COLO829 (cell line): ENCODE data around the gene AAK1.

ENCODE experiments used
- DNase-seq: peaks from one replicate; pipeline ENCODE4 v3.0.0; 2012; ENCODE audit warnings: low spot score

Gene AAK1

DNA sequence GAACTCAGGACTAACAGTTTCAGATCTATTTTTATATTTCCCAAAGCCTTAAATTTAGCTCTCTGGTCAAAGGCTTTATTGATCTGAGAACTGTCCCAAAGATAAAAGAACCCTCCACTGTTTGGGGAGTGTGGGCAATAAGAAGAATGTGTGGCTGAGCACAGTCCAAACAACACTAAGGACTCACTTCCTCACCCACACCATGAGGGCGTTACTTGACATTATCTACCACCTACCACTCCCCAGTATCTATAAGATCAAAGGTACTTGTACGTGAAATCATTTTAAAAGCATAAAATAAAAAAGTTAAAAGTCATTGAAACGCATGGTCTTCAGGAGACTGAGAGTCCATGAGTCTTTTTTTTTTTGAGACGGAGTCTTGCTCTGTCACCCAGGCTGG, 151.7 kb downstream of the AAK1 start:
- DNase-seq: no peak

DNA sequence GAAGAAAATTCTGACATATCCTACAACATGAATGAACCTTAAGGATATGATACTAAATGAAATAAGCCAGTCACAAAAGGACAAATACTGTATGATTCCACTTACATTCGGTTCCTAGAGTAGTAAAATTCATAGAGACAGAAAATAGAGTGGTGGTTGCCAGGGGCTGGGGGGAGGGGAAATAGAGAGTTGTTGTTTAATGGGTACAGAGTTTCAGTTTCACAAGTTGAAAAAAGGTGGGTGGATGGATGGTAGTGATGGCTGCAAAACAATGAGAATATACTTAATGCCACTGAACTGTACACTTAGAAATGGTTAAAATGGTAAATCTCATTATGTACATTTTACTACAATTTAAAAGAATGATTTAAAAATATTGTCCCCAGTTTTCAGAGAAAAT, 153.1 kb downstream of the AAK1 start:
- no peak for DNase-seq

DNA sequence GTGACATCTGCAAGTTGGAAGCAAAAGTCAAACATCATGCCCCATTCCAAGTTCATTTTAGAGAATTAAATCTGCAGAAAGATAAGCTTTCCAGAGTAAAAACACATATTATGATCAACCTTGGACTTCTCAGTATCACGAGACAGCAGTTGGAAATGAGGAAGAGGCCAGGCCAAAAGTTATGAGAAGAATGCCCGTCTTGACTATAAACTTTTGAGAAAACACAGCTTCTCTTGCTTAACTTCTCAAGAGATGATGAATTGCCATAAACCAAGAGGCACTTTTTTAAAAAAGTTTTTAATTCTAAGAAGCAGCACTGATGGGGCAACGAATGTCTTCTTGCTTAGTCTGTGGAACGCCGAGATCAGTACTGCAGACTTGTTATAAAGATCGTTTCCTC, 153.7 kb downstream of the AAK1 start:
- DNase-seq: no peak

DNA sequence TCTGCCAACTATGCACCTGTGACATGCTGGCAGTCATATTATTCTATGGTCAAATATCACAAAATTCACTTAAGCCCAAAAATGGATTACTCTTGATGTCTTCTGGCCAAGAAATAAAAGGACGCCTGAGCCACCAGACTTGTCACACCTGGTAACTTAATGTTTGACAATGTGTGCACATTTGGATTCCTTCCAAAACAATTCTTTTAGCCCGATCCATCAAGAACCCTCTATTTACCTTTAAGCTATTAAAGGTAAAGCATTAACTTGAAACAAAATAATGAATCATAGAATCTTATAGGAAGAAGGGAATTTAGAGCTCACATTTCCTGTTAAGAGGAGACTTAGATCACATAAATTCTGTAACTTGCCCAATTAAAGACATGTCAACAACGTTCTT, 159.8 kb downstream of the AAK1 start:
- no peak for DNase-seq

DNA sequence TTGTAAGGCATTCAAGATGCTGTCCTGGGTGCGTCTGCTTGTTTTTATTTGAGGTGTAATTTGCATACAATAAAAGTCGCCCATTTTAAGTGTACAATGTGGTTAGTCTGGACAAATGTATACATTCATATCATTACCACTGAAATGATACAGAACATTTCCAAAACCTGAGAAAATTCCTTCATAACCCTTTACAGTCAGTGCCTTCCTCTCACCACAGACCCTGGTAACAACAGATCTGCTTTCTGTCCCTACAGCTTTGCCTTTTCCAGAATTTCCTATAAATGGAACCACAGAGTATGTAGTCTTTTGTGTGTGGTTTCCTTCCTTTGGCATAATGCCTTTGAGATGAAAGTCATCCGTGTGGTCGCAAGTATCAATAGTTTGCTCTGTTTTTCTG, 160.5 kb downstream of the AAK1 start:
- DNase-seq: peak; percentile 15

DNA sequence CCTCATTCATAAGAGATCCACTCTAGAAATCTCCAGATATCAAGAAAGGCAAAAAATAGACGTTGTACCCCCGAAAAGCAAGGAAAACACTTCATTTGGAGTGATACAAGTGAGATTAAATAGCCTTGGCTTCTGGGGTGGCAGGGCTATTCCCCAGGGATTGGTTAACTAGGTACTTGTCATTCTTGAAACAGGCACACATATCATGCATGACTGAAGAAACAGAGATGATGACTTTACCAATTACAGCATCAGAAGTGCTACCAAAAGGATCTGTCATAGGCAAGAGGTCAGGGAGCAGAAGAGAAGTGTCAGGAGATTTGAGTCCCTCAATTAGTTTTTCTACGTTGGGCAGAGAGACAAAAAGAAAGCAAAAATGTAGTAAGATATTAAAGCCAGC, 161.1 kb downstream of the AAK1 start:
- DNase-seq: no peak

DNA sequence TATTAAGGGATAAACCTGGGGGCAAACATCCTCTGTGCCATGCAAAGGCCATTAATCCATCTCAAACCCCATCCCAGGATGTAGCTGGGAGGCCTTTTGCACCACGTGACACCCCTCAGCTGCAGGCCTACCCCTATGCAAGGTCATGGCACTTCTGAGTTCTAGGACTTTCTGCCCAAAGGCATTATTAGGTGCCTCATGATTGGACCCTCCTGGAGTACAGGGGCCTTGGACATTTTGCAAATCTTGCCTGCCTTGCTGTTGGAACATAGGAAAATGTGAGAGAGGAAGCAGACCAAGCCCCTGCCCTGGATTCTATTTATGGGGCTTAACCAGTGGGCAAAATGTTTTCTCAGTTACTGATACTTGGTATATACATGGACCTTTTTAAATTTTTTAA, 162.1 kb downstream of the AAK1 start:
- no peak for DNase-seq

DNA sequence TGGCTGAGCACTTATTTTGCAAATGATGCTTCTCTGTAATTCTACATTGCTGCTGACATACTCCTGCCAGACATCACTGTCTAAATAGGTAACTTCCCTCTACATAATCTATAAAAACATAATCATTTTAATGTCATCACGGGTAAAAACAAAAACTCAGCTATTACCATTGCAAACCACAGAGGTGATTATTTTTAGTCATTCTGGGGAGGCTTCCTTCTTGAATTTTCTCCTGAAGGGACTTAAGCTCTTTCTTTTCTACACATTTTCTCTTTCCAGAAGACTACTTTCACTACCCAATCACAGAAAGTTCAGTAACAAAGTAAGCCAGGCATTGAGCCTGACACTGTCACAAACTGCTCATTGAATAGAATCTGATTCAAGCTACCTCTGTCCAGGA, 165.9 kb downstream of the AAK1 start:
- DNase-seq: no peak

DNA sequence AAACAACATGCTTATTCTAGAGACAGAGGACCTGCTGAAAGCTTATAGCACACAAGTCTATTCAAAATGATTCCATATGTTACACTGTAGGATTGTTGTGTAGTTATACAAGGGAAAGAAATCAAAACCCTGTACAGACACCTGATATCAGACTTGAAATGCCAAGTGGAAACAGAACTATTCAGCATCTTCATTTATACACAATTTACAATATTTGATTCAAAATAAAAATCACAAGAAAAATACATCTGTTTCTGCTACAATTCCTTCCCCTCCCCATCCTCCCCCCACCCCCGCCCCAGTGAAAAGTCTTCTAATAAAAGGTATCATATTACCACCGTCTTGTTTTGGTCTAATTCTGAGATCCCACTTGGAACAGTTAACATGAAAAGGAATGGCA, 168.9 kb downstream of the AAK1 start:
- DNase-seq: no peak

DNA sequence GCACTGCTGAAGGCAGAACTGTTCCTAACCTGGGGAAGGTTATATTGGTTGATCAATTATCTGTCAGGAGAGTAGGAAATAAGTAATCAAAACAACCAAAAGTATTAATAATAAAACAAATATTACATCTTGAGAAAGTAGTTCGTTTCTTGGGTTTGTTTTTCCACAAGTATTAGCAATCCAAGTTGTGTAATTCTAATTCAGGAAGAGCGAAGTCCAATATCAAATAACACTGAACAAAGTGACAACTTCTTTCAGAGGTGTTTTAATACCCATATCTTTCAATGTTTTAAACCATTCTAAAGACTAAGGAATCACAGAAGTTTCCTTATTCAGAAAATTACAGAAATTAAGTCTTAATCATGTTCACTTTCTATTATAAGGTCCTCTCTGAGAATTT, 171.7 kb downstream of the AAK1 start:
- no peak for DNase-seq

DNA sequence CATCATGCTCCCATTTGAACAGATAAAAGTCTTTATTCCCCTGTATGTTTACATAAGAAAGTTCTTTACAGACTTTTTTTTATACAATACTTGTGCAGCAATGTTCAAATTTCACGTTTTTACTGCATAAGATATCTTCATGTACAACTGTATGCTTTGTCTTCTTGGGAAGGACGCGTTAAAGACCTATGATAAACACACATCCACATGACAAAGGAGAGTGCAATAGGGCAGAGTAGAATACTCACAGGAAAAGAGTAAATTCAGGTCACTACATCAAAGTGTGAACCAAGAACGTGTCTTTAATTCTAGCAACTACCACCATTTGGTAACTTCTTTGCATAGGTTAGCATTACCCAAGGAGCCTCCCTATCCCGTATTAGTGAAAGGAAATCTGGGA, 172.6 kb downstream of the AAK1 start:
- DNase-seq: no peak

DNA sequence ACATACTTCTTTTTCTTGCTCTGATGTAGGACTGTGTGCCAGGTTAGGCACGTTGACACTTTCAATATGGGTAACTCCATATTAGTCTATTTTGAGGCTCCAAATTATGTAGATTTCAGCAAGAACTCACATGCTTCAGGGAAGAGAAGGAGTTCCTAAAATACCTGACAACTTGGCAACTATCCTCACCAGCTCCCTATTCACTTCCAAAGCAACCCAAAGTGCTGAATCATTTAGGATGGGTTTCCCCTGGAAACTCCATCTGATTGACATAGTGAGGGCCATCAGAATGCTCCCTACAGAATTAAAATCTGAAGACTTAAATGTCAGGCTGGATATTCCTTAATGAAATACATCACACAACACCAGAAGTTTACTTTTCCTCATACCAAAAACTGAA, 173.8 kb downstream of the AAK1 start:
- no peak for DNase-seq

DNA sequence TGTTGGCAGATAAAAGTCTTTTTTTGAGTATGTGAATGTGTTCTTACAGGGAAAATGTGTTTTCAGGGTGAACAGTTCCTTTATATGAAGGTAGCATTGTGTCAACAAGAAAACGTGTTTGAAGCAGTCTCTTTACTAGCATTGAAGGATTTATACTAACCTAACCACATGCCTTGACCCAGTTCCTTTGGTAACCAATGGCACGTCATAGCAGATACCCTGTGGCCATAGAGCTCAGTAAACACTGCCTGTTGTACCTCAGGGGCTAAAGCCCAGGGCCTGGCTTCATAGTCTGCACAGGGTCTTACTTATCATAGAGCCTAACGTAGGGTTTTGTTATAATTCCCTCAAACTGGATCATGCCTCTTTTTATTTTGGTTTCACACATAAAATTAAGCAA, 174.2 kb downstream of the AAK1 start:
- no peak for DNase-seq

DNA sequence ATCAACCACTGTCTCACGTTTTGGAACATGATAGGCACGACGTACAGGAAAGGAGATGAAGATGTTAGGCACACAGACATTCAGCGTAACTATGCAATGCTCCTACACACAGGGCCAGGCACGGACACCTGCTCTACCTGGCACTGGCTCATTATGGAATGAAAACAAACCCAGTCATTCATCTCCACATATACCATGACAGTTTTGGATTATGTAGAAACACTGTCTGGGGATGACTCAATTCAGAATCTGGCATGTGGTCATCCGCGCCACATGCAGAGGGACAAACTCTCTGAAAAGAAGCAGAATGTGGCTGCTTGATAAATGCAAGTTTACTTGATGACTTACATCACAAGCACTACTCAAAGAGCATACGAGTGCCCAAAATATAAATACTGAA, 176.8 kb downstream of the AAK1 start:
- DNase-seq: no peak

DNA sequence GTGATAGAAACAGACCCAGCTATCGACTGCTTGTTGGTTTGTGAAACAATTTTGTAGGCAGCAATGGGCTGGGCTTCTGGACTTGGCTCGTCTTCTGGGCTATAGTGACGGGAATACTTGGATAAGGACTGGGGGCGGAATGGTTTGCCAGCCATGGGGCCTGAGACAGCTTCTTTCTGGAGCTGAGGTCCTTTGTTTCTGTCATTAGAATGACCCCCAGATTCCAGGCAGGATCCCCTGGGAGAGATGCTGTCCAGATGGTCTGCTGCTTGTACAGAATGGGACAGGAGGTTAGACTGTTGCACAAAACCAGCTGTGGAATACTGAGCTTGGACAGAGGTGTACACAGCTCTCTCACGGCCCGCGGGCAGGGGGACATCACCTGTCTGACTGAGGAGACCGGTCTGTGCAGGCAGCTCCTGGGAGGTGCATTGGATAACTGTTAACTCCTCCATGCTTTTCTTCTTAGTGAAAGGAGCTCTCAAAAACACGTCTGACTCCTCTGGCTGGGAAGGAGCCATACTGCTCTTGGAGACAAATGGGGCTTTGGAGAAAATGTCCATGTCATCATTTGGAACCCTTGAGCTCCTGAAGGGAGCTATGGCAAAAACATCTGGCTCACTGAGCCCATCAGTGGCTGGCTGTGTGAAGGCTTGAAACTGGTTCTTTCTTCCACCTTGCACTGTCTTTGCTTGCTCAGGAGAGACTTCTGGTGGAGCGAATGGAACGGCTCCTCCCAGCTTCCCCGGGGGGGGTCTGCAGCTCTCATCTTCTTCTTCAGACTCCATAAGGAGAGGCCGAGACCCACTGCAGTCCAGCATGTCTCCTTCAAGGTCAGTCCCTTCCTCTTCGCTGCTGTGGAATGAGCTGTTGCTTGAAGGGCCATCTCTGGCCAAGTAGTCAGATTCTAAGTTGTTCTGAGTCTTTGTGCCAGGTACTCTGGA, 177.8 kb downstream of the AAK1 start:
- no peak for DNase-seq

DNA sequence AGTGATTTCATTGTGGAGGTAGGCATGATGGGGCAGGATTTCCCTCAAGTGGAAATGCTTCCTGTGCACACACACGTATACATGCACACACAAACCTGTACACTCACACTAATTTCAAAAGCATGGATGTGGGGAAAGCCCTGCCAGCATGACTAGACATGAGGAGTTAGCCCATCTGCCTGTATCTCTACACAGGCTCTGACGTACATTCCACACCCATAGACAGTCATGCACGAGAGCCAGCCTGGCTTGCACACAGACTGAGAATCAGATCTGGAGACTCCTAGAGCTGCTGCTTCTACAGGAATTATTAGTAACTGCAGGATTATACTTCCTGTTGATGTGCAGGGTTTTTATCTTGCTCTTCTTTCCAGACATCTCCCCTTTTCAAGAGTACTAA, 179.0 kb downstream of the AAK1 start:
- no peak for DNase-seq

DNA sequence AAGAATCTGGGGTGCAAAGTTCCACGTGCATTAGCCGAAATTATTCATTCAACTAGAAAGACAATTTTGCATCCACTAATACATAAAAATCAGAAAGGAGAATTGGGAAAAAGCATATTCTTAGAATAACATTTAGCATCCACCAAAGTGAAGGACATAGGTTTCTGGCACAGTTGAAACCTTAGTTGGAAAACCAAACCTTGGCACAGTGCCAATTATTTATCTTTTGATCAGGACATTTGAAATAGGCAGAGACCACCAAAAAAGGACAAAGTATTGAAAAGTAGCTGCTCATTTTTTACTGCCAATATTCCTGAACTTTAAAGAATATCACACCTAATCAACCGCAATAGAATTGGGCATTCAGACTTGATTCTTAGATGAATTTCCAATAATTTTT, 180.8 kb downstream of the AAK1 start:
- no peak for DNase-seq

DNA sequence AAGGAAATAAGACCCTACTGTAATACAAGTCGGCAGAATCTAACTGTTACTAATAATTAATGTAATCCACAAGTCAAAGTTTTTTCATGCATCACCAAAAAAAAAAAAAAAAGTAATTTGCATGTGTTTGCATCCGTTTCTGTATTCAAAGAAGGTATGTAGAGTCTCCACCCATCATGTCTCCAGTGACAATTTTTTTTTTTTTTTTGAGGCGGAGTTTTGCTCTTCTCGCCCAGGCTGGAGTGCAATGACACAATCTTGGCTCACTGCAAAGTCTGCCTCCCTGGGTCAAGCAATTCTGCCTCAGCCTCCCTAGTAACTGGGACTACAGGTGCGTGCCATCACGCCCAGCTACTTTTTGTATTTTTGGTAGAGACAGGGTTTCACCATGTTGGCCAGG, 182.1 kb downstream of the AAK1 start:
- DNase-seq: no peak

DNA sequence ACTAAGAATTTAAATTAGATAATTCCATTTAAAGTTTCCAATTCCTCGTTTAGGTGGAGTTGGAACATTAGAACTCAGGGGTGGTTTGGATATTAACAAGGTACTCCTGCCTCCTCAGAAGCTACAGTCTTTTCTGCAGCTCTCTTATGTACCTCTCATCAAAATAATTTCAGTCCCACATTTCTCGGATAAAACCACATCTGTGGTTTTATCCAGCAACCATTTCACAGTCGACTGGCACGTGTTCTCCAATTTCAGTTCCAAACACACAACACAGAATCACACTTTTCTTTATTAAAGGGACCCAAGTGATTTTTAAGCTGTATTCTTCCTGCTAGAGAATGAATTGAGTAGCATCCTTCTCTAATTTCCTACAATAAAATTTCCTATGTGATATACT, 183.6 kb downstream of the AAK1 start:
- DNase-seq: no peak

DNA sequence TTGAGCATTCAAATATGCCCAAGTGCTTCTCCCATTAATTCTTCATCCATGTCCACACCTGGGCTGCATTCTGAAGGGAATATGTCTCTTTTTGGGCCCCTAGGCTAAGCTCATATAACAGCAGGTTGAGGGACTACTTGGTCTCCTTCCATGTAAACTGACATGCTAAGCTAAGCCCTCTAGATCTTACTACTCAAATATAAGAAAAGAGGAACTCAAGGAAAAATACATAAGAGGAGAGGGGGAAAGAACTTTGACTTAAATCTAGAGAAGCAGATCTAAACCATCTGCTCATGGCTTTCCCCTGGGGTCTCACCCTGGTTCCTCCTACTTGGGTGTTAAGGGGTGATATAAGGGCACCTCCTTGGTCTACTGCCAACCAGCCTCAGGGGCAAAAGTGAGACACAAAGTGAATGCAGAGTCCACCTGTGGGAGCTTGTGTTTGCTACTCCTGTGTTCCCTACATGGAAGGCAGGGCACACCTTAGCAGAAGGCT, 186.5 kb downstream of the AAK1 start:
- no peak for DNase-seq

DNA sequence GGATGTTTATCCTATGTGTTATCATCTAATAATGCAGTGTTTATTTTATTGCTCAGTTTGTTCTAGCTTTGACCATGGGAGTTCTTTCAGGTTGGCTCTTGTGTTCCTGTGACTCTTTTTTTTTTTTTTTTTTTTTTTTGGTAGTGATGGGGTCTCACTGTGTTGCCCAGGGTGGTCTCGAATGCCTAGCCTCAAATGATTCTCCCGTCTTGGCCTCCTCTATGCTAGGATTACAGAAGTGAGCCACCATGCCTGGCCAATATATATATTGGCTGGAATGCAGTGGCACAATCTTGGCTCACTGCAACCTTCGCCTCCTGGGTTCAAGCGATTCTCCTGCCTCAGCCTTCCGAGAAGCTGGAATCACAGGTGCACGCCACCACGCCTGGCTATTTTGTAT, 187.4 kb downstream of the AAK1 start:
- DNase-seq: no peak

DNA sequence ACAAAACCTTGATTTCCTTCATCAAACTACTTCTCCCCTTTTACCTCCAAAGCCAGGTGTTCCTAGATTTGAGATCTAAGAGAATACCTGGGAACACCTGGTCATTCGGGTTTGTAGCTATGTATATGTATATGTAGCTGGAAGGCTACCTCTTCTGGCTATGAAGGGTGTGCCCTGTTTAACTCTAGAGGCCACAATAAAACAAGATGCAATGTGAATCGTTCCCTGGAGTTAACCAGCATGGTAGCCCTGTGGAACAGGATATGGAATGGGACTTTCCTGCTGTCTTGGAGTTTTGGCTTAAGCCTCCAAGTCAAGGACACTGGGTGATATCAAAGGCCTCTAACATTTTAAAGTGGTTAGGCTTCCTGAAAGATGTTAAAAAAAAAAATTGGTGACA, 188.6 kb downstream of the AAK1 start:
- DNase-seq: no peak

DNA sequence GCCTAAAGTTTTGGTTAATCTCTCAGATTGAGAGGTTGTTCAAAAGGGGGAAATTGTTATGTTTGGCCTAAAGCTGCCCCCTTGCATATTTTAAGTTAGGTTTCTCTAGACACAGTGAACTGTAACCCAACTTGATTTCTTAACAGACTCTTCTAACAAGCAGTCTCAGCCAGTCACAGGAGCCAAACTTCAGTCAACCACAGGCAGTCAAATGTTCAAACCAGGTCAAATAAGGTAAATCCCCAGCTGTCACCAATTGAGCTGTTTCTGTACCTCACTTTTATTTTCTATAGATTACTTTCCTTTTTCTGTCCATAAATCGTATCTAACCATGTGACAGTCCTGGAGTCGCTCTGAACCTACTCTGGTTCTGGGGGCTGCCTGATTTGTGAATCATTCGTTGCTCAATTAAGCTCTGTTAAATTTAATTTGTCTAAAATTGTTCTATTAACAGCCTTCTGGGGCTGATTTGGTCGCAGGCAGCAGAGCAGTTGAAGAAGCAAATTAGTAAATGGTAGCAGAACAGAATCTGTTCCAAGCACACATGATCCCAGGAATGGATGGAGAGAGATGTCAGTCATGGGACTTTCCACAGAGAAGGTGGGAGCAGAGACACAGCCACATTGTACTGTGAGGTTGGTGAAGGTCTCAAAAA, 189.9 kb downstream of the AAK1 start:
- no peak for DNase-seq

DNA sequence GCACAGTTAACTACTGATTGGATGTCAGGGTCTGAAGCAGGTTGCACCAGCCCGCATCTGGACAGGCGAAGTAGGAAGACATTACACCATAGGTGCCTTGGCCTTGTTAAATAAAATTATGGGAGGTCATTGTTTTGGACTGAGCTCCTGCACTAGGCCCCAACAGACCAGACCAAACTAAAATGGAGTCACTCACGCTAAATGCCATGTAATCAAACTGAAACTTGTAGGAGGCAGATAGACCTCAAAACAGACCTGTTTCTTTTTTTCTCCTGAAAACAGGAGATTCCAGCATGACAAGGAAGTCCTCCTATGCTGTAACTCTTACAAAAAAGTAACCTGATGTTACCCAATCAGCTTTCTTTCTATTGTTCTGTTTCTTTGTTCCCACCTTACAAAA, 190.9 kb downstream of the AAK1 start:
- no peak for DNase-seq
